ENCODE measurements around the gene CBLN3.
"Not testable (repeated sequence)": the region's sequence is repeated elsewhere in the genome, so short reads cannot be mapped to it uniquely, and the experiment has no call there.

Gene CBLN3

GRCh38 chr14:24399999-24400718, 29.3 kb downstream of the CBLN3 start:
- no peak for DNase-seq

- no peak for DNase-seq
Measured at GRCh38 chr14:24399447-24399822, 30.0 kb downstream of the CBLN3 start.

DNA sequence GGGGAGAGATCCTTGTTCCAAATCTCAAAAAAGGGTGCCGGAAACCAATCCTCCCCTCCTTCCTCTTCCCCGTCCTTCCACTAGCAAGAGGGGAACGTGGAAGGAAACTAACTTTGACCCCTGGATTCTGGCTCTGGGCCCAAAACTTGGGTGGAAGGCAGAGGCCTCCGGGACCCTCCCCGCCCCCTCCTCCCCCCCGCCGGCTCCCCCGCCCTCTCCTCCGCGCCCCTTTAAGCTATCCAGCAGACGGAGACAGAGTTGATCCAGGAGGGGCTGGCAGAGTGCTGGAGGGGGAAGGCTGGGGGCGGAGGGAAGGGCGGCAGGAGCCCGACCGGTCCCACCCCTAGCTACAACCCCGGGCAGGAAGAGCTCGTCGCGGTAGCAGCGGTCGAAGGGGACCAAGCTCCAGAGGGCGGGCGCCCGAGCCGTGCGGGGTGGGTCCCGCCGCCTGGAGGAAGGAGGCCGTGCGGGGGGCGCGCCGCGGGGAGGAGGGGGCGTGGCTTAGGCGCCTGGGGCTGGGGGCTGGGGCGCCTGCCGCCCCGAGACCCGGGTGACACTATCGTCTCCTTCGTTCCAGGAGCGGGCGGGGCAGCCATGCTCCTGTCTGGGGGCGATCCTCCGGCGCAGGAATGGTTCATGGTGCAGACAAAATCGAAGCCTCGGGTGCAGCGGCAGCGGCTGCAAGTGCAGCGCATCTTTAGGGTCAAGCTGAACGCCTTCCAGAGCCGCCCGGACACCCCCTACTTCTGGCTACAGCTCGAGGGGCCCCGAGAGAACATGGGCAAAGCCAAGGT, 30.6 kb downstream of the CBLN3 start, which contains the start of gene NYNRIN:
TSS of gene NYNRIN (plus strand) at position 351 of the 794 bp plus-strand sequence. CDS start at position 595, 244 bp downstream.
- no peak for DNase-seq

DNA sequence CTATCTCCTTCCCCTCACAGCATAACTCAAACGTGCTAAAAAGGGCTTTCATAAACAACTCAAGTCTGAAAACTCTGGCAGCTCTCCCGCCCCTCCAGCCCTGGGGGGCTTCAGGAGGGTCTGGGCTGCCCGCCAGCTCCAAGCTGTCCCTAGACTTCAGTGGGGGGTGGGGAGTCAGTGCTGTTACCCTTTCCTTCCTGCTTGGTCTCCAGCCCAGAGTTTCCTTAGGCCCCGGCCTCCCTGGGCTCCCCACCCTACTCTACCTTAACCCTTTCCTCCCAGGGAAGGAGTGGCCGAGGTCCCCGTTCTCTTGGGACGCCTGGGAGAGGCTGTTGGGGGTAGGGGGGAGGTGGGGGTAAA, 31.2 kb downstream of the CBLN3 start:
- no peak for DNase-seq

DNA sequence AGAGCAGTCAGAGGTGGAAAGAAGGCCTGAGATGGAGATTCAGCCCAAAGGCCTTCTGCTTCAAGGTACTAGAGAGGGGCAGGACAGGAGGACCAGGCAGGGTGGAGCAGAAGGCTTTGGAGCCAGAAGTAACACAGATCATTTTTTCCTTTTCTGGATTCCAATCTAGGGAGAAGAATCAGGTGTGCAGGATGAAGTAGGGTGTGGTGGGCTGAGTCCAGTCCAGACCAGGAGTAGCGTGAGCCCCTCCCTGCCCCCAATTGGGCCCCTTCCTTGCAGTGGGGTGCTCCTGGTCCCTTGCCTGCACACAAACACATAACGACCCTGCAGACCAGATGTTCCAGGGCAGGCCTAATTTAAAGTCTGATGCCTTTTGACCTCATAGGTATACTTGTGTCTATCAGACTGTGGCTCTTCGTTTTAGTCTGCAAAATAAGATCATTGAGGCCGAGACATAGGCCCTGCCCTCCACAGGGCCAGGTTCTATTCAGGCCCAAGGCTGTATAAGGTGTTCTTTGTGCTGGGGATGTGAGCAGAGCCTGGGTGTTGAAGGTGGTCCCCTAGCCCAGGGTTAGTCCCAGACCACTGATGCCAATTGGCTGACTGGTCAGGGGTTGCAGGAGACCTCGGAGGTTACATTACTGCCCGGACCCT, 31.7 kb downstream of the CBLN3 start:
- DNase-seq: no peak

- DNase-seq: no peak
Measured at GRCh38 chr14:24395609-24396582, 33.6 kb downstream of the CBLN3 start.

GRCh38 chr14:24394275-24394674, 35.2 kb downstream of the CBLN3 start:
- no peak for DNase-seq

DNA sequence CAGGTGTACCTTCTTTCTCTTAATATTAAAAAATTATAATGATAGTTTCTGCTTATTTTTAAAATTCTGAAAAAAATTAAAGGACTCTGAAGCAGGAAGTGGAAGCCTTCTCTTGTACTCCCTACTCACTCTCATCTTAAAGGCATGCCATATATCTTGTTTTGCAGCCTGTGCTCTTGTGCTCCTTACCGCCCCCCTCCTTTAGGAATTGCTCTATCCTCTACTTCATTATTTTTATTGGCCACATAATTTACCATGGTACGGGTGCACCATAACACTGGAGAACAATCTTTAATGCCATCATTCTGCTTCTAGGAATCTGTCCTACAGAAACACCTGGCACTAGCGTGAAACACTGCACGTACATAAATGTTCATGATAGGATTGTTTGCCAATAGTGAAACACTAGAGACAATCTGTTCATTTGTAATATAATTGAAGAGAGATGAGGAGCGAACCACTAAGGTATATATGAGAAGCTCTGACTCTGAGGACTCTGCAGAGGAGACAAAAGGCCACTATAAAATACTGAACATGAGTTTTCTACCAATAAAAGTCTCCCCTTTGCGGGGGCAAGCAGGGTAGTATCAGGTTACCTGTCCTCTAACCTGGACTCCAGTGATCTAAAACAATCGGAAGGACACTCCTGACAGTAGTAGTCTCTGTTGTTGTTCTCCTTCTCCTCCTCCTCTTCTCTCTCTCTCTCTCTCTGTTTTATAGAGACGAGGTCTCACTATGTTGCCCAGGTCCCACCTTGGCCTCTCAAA, 37.0 kb downstream of the CBLN3 start:
- peak; percentile 68 for DNase-seq

GRCh38 chr14:24390701-24391468, 38.6 kb downstream of the CBLN3 start:
- DNase-seq: no peak

DNA sequence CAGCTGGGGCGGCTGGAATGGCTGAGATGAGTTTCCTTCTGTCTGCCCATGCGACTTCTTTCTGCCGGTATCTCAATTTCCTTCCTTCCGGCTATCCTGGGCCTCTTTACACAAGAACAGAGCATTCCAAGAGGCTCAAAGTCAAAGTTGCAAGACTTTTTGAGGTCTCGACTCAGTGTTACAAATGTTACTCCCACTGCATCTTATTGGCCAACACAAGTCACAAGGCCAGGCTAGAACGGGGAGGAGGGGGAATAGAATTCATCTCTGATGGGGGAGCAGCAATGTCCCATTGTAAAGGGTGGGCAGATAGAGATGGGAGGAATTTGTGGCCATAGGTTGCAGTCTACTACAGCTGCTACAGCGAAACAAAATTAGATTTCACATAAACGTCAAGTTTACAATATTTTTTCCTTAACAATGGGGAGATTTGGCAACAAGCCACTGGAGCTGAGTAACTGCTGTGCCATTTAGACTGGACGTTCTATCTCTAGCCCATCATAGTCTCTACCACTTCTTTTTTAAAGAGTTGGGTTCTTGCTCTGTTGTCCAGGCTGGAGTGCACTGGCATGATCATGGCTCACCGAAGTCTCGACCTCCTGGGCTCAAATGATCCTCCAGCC, 40.1 kb downstream of the CBLN3 start:
- peak; percentile 44 for DNase-seq

GRCh38 chr14:24388474-24389179, 40.8 kb downstream of the CBLN3 start:
- no peak for DNase-seq

- DNase-seq: not testable (repeated sequence)
Measured at GRCh38 chr14:24387579-24387978, 41.9 kb downstream of the CBLN3 start.

DNA sequence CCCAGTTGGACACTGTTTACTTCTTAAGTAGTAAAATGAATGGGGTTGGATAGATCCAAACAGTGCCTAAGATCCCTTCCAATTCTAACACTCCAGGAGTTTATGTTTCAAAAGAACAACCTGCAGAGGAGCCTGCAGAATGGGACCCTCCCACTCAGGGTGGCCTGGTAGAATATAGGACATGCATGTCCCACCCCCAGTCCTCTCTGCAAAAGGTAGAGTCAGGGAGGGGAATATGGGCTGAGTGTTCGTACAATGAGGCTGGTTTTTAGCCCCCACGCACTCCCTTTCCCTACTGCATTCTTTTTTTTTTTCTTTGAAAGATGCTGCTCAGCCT, 42.5 kb downstream of the CBLN3 start:
- no peak for DNase-seq

DNA sequence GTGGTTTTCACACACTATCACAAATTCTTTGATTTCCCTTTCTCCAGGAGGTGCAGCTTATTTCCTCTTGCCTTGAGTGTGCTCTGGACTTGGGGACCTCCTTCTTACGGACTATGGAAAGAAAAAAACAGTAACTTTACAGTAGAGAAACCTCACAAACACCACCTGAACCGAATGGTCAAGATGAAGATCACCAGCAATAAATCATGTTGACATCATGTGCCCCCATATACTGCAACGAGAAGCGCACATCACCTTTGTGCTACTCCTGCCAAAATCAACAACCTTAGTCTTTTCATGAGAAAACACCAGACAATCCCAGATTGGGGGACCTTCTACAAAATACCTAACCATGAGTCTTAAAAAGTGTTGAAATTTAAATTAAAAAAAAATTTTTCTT, 43.9 kb downstream of the CBLN3 start:
- DNase-seq: no peak

GRCh38 chr14:24384169-24384568, 45.3 kb downstream of the CBLN3 start:
- DNase-seq: no peak

DNA sequence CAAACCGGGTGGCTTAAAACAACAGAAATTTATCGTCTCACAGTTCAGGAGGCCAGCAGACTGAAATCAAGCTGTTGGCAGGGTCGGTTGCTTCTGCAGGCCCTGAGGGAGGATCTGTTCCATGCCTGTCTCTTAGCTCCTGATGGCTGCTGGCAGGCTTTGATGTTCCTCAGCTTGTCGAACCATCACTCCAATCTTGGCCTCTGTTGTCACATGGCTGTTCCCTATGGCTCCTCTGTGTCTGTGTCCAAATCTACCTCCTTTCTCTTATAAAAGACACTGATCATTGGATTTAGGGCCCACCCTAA, 47.5 kb downstream of the CBLN3 start:
- DNase-seq: no peak

GRCh38 chr14:24381363-24382063, 48.0 kb downstream of the CBLN3 start:
- no peak for DNase-seq

DNA sequence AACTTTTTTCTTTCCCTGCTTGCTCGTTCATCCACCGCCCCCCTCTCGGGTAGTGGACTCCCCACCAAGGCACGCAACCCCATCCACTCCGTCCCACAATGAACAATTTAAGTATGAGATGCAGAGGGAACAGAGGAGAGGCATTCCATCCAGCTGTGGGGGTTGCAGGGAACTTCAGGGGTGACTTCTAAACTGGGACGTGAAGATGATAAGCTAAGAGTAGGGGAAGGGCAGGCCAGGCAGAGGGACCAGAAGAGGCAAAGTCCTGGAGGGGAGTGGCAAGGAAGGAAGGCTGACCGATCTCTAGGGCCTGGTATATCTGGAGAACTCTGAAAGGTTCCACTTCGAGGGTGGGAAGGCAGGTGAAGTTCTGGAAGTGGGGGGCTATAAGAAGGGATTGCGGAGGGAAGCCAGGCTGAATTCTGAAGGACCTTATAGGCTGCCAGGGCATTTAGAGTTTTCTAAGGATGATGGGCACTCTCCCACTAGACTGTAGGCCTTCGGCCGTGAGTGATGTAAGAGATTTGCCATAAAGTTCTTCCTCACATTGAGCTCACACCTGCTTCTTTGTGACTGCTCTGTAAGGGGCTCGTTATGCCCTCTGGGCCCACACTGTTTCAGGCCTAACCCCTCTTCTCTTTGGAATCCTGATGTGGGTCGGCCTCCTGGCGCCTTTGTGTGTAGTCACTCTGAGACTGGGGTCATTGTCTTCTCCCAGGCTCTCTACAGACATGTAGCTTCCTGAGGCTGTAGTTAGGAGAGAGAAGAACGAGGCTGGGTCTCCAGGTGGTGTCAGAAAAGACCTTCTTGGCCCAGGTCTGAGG, 49.3 kb downstream of the CBLN3 start:
- DNase-seq: no peak
